ENCODE results near the gene TNS3. TPM values are rescaled to one million over a fixed set of nuclear protein-coding genes. Genes with fewer than 3 reads are reported as not detected.

Gene TNS3
- total and polyA plus RNA-seq, 2 experiments from 2014 or later, result 2.7 to 5.7 TPM

- Histone ChIP-seq H3K4me3 (no peak overlapping the region), H3K4me1 (ENCODE audit: low read depth) (no peaks in the 10 kb centered on the region), H3K27me3 (no peaks in the 10 kb centered on the region), H3K9me3 (ENCODE audit: low read depth) (no peaks in the 10 kb centered on the region), H3K27ac (no peak overlapping the region), H3K36me3 (no peaks in the 10 kb centered on the region)
- TF ChIP-seq CTCF (IDR thresholded peaks at IDR 0.05; ENCODE audit: low read depth, low read length), result no peak
- peak in 1 of 2 donors; percentile 21 for DNase-seq (ENCODE audit: low read depth in 1 of 2, low spot score in 1 of 2)
These were observed 349.0 kb downstream of the TNS3 start for GRCh38 chr7:47232751-47233412.

GRCh38 chr7:47231627-47232026 is 350.3 kb downstream of the TNS3 start:
- H3K4me1 ChIP-seq (ENCODE audit: low read depth), result no peaks in the 10 kb centered on the region
- no peak overlapping the region for H3K4me3 ChIP-seq
- H3K27me3 ChIP-seq, result no peaks in the 10 kb centered on the region
- H3K36me3 ChIP-seq, result no peaks in the 10 kb centered on the region
- no peaks in the 10 kb centered on the region for H3K9me3 ChIP-seq (ENCODE audit: low read depth)
- no peak overlapping the region for H3K27ac ChIP-seq
- DNase-seq (ENCODE audit: low read depth in 1 of 2, low spot score in 1 of 2), result no peak
- no peak for TF ChIP-seq CTCF (IDR thresholded peaks at IDR 0.05; ENCODE audit: low read depth, low read length)

GRCh38 chr7:47231032-47231431 is 350.9 kb downstream of the TNS3 start:
- Histone ChIP-seq H3K36me3 (no peaks in the 10 kb centered on the region), H3K9me3 (ENCODE audit: low read depth) (no peaks in the 10 kb centered on the region), H3K4me3 (no peak overlapping the region), H3K4me1 (ENCODE audit: low read depth) (no peaks in the 10 kb centered on the region), H3K27me3 (no peaks in the 10 kb centered on the region), H3K27ac (no peak overlapping the region)
- no peak for DNase-seq (ENCODE audit: low read depth in 1 of 2, low spot score in 1 of 2)
- TF ChIP-seq CTCF (IDR thresholded peaks at IDR 0.05; ENCODE audit: low read depth, low read length), result no peak

- H3K27me3 ChIP-seq, result no peaks in the 10 kb centered on the region
- no peaks in the 10 kb centered on the region for H3K9me3 ChIP-seq (ENCODE audit: low read depth)
- H3K4me1 ChIP-seq (ENCODE audit: low read depth), result no peaks in the 10 kb centered on the region
- H3K27ac ChIP-seq, result no peak overlapping the region
- no peak for DNase-seq (ENCODE audit: low read depth in 1 of 2, low spot score in 1 of 2)
- H3K36me3 ChIP-seq, result no peaks in the 10 kb centered on the region
- no peak for TF ChIP-seq CTCF (IDR thresholded peaks at IDR 0.05; ENCODE audit: low read depth, low read length)
- no peak overlapping the region for H3K4me3 ChIP-seq
These were observed 353.4 kb downstream of the TNS3 start for GRCh38 chr7:47228386-47229014.

GRCh38 chr7:47227762-47228177 is 354.1 kb downstream of the TNS3 start:
- Histone ChIP-seq H3K27me3 (no peaks in the 10 kb centered on the region), H3K4me1 (ENCODE audit: low read depth) (no peaks in the 10 kb centered on the region), H3K36me3 (no peaks in the 10 kb centered on the region), H3K4me3 (no peak overlapping the region), H3K27ac (no peak overlapping the region), H3K9me3 (ENCODE audit: low read depth) (no peaks in the 10 kb centered on the region)
- TF ChIP-seq CTCF (IDR thresholded peaks at IDR 0.05; ENCODE audit: low read depth, low read length), result no peak
- peak in 1 of 2 donors; percentile 52 for DNase-seq (ENCODE audit: low read depth in 1 of 2, low spot score in 1 of 2)

Data from cardiac muscle cell (in vitro differentiated cells and primary cell).